HG03064 (cell line): Measurements from ENCODE around the gene GOLPH3L.
"Not testable (repeated sequence)": the region's sequence is repeated elsewhere in the genome, so short reads cannot be mapped to it uniquely, and the experiment has no call there.

ENCODE experiments used
- ATAC-seq: cut with Tn5 transposase; IDR thresholded peaks from one replicate; pipeline ENCODE4 v1.9.1; 2021; ENCODE audit warnings: low read depth; ENCODE audit not compliant: unreplicated experiment

The GOLPH3L gene

GRCh38 chr1:150619576-150620509, 77.1 kb downstream of the GOLPH3L start:
- ATAC-seq, result no peak

GRCh38 chr1:150615346-150616201, 81.4 kb downstream of the GOLPH3L start:
- ATAC-seq, result no peak

- ATAC-seq, result no peak
Measured at GRCh38 chr1:150613061-150613920, 83.7 kb downstream of the GOLPH3L start.

GRCh38 chr1:150612014-150612345, 85.0 kb downstream of the GOLPH3L start:
- ATAC-seq, result no peak

- no peak for ATAC-seq
Measured at GRCh38 chr1:150610576-150610975, 86.4 kb downstream of the GOLPH3L start.

DNA sequence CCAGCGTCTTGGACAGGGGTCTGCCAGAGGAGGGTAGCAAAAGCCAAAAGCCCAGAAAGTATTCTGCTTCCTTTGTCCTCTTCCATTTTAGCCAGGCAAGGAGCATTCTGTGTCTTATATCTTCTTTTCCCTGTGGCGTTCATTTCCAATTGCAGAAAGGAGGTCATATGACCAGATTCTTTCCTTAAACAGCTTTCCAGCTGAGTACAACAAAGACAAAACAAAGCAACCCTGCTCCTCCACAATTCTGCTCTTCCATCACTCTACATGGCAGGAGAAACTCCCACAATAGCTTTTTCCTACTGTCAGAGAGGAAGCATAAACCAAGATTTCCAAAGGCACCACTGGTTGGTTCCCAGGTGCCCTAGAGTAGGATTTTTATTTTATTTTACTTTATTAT, 87.2 kb downstream of the GOLPH3L start:
- ATAC-seq, result no peak

DNA sequence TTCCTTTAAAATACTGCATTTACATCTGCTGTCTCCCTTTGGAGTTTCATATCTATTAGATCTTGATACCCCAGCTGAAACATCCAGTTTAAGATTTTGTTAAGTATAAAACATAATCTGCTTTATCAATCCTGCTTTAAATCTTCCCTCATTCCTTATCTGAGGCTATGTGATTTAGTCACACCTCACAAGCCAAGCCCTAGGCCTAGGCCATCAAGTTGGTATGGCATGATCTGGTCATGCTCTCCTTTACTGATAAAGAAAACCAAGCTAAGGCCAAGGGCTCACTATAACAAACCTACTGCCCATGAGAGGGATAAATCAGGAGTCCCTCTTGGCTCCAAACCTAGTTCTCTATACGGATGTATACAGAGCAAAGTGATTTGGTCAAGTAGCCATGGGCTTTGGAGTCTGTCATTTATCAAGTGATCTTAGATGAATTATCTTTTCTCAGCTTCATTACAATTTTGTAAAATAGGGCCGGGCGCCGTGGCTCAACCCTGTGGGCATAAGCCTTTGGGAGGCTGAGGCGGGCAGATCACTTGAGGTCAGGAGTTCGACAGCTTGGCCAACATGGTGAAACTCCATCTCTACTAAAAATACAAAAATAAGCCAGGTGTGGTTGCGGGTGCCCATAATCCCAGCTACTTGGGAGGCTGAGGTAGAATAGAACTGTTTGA, 90.4 kb downstream of the GOLPH3L start:
- ATAC-seq, result no peak

- ATAC-seq, result not testable (repeated sequence)
Measured at GRCh38 chr1:150605451-150605731, 91.6 kb downstream of the GOLPH3L start.

DNA sequence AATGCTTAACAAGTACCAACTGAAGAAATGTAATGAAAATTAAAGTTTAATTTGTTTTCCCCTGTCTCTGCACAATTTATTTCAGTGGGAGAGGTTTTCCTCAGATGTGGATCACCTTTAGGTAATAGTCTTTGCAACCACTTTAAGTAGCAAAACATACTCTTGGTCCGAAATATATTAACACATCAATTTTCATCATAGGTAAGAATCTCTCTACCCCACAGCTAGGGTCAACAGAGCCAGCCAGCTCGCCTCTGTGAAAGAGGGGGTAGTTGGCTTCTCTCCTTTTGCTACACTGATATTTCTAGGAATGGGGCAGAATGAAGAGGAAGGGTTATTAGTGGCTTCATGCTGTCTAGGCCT, 92.7 kb downstream of the GOLPH3L start:
- ATAC-seq, result no peak

DNA sequence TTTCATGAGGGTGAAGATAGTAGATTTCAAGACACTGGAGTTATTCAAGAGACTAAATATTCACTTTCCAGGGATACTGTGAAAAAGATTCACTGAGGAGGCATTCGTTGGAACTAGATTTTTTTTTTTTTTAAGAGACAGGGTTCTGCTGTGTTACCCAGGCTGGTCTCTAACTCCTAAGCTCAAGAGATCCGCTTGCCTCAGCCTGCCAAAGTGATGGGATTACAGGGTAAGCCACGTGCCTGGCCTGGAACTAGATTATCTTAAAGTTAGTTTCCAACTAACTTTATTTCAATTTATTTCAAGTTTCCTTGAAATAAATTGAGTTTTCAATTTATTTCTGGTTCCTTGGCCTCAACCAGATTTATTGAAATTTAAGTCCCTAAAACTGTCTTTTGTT, 93.2 kb downstream of the GOLPH3L start:
- no peak for ATAC-seq

- not testable (repeated sequence) for ATAC-seq
Measured at GRCh38 chr1:150602372-150602771, 94.6 kb downstream of the GOLPH3L start.

- ATAC-seq, result no peak
Measured at GRCh38 chr1:150601540-150601939, 95.4 kb downstream of the GOLPH3L start.

- ATAC-seq, result not testable (repeated sequence)
Measured at GRCh38 chr1:150598346-150598745, 98.6 kb downstream of the GOLPH3L start.

DNA sequence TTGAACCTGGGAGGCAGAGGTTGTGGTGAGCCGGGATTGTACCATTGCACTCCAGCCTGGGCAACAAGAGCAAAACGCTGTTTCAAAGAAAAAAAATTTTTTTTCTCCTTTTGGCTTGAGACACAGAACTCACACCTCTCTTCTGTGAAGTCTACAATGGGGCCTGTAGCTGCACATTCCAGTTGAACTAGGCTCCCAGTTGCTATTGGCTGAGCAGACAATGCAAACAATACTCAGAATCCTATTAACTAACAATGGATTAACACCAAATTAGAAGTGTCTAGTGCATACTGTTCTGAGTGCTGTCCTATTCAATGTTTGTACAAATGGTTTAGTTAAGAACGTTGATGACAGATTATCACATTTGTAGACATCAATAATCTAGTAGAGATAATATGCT, 100.0 kb downstream of the GOLPH3L start:
- ATAC-seq, result no peak
